IMR-90 (cell line): ENCODE measurements around the gene TBC1D1.

Experiments used
- BHLHE40 ChIP-seq: fragments of 150-350 bp; IDR thresholded peaks from 2 replicates; pipeline ENCODE4 v1.6.1; 2016; ENCODE audit warnings: mild to moderate bottlenecking, low read depth, low read length
- FOS ChIP-seq: fragments of 150-350 bp; IDR thresholded peaks from 2 replicates; pipeline ENCODE4 v1.6.1; 2016; ENCODE audit warnings: low read depth, low read length
- MAFK ChIP-seq: IDR thresholded peaks from 2 replicates; pipeline ENCODE4 v1.6.1; 2012; ENCODE audit warnings: low read depth, low read length, improper control_type of control experiment
- MAZ ChIP-seq: IDR thresholded peaks from 2 replicates; pipeline ENCODE4 v1.6.1; 2012; ENCODE audit warnings: low read depth, mild to moderate bottlenecking, low read length, improper control_type of control experiment, moderate library complexity, borderline replicate concordance
- MXI1 ChIP-seq: IDR thresholded peaks from 2 replicates; pipeline ENCODE4 v1.6.1; 2012; ENCODE audit warnings: low read depth, mild to moderate bottlenecking, low read length, moderate library complexity, borderline replicate concordance
- NFE2L2 ChIP-seq: fragments of 150-350 bp; IDR thresholded peaks from 2 replicates; pipeline ENCODE4 v1.6.1; 2016; ENCODE audit warnings: low read depth, mild to moderate bottlenecking, low read length
- POLR2A ChIP-seq: IDR thresholded peaks from 2 replicates; pipeline ENCODE4 v1.6.1; 2012; ENCODE audit warnings: mild to moderate bottlenecking, low read depth, low read length
- RAD21 ChIP-seq: IDR thresholded peaks from 2 replicates; pipeline ENCODE4 v1.6.1; 2012; ENCODE audit warnings: low read length, improper control_type of control experiment
- SMC3 ChIP-seq: fragments of 150-350 bp; IDR thresholded peaks from 2 replicates; pipeline ENCODE4 v1.6.1; 2016; ENCODE audit warnings: low read depth, mild to moderate bottlenecking, antibody characterized with exemption, low read length, moderate library complexity
- TF ChIP-seq, protein P1 (sequence below): conservative IDR thresholded peaks from 2 replicates; pipeline ENCODE4 v1.5.1; 2012; ENCODE audit warnings: mild to moderate bottlenecking, low read depth, low read length, improper control_type of control experiment
- TF ChIP-seq, protein P2 (sequence below): fragments of 150-350 bp; IDR thresholded peaks from 2 replicates; pipeline ENCODE4 v1.6.1; 2017; ENCODE audit warnings: mild to moderate bottlenecking, antibody characterized with exemption, low read length, low read depth
- TF ChIP-seq, protein P3 (sequence below): fragments of 150-350 bp; IDR thresholded peaks from 2 replicates; pipeline ENCODE4 v1.6.1; 2016; ENCODE audit warnings: low read depth, mild to moderate bottlenecking, low read length, moderate library complexity, borderline replicate concordance

DNA sequence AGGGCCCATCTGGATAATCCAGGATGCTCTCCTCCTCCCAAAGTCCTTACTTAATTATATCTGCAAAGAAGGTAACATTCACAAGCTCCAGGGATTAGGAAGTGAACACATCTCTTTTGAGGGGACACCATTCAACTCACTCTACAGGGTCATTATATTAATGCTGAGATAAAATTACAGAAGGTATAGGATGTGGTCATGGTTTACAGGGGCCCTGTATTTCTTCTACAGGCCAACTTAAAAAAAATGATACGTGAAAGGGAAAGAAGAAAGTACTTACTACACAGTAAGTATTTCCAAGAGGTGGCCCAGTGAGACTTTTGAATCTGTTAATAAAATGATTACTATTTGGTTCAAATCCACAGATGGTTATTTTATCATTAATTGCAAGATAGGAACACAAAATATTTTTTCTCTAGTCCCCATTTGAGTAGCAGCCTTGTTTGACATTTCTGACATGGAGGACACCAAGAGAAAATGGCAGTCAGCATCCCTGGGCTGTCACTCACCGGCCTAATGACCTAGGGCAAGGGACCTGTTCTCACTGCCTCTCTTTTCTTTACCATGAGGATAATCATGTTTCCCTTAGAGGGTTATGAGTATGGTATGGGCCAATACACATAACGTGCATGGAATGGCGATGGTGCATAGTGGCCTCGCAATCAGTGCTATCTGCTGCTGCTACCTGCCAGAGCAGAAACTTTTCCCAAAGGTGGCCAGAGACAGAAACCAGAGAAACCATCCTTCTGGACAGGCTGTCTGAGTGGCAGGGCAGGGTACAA is 209.8 kb downstream of the TBC1D1 start:
- TF ChIP-seq, protein P1, sequence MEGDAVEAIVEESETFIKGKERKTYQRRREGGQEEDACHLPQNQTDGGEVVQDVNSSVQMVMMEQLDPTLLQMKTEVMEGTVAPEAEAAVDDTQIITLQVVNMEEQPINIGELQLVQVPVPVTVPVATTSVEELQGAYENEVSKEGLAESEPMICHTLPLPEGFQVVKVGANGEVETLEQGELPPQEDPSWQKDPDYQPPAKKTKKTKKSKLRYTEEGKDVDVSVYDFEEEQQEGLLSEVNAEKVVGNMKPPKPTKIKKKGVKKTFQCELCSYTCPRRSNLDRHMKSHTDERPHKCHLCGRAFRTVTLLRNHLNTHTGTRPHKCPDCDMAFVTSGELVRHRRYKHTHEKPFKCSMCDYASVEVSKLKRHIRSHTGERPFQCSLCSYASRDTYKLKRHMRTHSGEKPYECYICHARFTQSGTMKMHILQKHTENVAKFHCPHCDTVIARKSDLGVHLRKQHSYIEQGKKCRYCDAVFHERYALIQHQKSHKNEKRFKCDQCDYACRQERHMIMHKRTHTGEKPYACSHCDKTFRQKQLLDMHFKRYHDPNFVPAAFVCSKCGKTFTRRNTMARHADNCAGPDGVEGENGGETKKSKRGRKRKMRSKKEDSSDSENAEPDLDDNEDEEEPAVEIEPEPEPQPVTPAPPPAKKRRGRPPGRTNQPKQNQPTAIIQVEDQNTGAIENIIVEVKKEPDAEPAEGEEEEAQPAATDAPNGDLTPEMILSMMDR = no peak
- TF ChIP-seq MAFK = no peak
- no peak for TF ChIP-seq POLR2A
- TF ChIP-seq, protein P2, sequence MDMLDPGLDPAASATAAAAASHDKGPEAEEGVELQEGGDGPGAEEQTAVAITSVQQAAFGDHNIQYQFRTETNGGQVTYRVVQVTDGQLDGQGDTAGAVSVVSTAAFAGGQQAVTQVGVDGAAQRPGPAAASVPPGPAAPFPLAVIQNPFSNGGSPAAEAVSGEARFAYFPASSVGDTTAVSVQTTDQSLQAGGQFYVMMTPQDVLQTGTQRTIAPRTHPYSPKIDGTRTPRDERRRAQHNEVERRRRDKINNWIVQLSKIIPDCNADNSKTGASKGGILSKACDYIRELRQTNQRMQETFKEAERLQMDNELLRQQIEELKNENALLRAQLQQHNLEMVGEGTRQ = no peak
- no peak for TF ChIP-seq SMC3
- TF ChIP-seq, protein P3, sequence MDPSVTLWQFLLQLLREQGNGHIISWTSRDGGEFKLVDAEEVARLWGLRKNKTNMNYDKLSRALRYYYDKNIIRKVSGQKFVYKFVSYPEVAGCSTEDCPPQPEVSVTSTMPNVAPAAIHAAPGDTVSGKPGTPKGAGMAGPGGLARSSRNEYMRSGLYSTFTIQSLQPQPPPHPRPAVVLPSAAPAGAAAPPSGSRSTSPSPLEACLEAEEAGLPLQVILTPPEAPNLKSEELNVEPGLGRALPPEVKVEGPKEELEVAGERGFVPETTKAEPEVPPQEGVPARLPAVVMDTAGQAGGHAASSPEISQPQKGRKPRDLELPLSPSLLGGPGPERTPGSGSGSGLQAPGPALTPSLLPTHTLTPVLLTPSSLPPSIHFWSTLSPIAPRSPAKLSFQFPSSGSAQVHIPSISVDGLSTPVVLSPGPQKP = no peak
- TF ChIP-seq NFE2L2 = no peak
- TF ChIP-seq BHLHE40 = no peak
- TF ChIP-seq RAD21 = no peak
- TF ChIP-seq MAZ = no peak
- TF ChIP-seq FOS = no peak
- no peak for TF ChIP-seq MXI1
